Fibroblast of the aortic adventitia (primary cell): ENCODE measurements around the gene MTNR1B. TPM values are rescaled to one million over a fixed set of nuclear protein-coding genes. Genes with fewer than 3 reads are reported as not detected.

Experiments
- DNase-seq: peaks from one replicate; pipeline ENCODE4 v3.0.0-alpha.2; 2010; ENCODE audit warnings: low read depth
- H3K4me3 ChIP-seq: 2 replicates; pipeline ENCODE4 v1.5.1; 2011; ENCODE audit warnings: low read depth, mild to moderate bottlenecking, control low read depth, low read length, moderate library complexity
- total RNA-seq: library from RNA; depleted of rRNA; stranded (reverse); fragments of >200 nt; gene quantifications from 2 replicates; pipeline ENCODE4 v1.2.3, GENCODE V29; 2012; ENCODE audit warnings: low replicate concordance
- TF ChIP-seq, protein P1 (sequence below): IDR thresholded peaks from 2 replicates; pipeline ENCODE4 v1.5.1; 2011; ENCODE audit warnings: mild to moderate bottlenecking, low read length, control low read depth, inconsistent platforms; ENCODE audit not compliant: insufficient read depth

The MTNR1B gene
- total RNA-seq, 1 donor, result not detected

DNA sequence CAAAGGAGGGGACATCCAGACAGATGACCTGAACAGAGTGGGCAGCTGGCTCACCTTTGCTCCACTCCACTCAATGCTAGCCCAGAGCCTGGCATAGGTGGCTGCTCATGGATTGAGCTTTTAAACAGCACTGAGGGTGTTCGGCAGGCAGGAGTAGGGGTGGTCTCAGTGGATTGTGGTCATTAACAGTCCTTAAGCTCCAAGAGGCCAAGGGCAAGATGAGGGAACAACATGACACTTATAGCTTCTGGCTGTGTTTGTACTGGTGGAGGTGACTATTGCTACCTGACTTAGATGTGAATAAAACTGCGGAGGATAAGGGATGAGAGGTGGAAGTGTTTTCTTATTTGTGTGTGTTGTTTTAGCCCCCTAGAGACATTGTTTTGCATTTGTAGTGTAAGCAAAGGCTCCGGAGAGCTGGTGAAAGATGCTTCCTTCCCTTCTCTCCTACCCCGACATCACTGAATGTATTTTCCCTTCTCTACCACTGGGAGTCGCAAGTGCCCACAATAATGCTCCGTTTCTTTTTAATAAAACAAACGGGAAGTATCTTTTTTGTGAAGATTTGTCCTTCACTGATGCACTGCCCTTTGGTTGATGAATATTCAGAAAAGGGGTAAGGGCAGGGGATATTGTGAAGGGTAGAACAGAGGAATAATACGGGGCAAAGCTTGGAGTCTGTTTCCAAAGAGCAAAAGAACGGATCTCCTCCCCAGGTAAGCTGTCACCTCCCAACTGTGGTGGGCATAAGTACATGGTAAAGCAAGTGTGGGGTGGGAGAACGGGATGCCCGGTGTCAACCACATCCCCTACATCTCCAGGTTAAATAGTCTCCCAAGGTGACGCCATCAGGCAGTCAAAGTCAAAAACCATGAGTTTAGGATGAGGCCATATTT, 27.5 kb upstream of the MTNR1B start:
- H3K4me3 ChIP-seq, result no peak overlapping the region
- TF ChIP-seq, protein P1, sequence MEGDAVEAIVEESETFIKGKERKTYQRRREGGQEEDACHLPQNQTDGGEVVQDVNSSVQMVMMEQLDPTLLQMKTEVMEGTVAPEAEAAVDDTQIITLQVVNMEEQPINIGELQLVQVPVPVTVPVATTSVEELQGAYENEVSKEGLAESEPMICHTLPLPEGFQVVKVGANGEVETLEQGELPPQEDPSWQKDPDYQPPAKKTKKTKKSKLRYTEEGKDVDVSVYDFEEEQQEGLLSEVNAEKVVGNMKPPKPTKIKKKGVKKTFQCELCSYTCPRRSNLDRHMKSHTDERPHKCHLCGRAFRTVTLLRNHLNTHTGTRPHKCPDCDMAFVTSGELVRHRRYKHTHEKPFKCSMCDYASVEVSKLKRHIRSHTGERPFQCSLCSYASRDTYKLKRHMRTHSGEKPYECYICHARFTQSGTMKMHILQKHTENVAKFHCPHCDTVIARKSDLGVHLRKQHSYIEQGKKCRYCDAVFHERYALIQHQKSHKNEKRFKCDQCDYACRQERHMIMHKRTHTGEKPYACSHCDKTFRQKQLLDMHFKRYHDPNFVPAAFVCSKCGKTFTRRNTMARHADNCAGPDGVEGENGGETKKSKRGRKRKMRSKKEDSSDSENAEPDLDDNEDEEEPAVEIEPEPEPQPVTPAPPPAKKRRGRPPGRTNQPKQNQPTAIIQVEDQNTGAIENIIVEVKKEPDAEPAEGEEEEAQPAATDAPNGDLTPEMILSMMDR, result peak; percentile 72
- DNase-seq, result peak; percentile 61

DNA sequence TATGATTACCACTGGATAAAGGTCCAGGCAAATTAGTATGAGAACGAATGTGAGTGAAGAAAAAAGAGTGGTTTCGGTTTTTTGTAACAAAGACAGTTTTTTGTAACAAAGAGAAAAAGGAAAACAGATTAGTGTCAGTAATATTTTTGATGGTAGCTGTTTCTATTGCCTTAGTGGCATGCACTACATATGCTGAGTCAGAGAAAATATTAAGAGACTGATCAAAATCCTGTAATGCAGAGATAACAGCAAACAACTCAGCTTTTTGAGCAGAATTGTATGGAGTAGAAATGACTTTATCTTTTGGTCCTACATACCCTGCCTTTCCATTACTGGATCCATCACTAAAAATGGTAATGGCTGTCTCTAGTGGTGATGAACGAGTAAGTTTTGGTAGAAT, 22.7 kb upstream of the MTNR1B start:
- TF ChIP-seq, protein P1, result no peak
- H3K4me3 ChIP-seq, result no peak overlapping the region
- no peak for DNase-seq

DNA sequence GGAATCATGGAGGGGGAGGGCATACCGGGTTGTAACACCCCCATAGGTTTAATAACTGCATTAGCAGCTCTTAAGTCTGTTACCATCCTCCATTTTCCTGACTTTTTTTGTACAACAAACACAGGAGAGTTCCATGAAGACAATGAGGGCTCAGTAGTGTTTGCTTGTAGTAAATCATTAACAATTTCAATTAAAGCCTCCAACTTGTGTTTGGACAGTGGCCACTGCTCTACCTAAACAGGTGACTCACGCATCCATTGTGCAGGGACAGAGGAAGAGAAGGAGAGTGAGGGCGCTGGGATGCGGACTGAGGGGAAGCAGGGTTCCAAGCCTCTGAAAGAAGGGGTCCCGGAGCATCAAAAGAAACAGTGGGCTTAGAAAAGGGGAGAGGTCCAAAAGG, 21.3 kb upstream of the MTNR1B start:
- H3K4me3 ChIP-seq, result no peak overlapping the region
- no peak for DNase-seq
- TF ChIP-seq, protein P1, result no peak

DNA sequence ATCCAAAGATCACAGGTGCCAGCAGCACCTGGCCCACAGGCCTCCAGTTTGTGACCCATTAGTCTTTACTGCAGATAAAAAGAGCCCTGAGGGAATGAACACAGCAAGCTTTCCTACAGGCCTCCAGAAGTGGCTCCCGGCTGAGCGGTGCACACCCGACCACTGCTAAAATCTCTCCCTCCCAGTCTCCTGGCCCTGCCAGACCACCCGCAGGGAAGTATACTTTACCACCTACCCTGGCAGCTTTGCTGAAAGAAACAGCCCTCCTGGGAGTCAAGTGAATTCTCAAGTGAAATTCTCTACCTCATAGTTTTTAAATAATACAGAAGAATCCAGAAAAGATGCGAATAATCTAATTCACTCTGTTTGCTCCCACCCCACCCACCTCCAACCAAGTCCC, 15.4 kb upstream of the MTNR1B start:
- no peak for DNase-seq
- TF ChIP-seq, protein P1, result no peak
- H3K4me3 ChIP-seq, result no peak overlapping the region

DNA sequence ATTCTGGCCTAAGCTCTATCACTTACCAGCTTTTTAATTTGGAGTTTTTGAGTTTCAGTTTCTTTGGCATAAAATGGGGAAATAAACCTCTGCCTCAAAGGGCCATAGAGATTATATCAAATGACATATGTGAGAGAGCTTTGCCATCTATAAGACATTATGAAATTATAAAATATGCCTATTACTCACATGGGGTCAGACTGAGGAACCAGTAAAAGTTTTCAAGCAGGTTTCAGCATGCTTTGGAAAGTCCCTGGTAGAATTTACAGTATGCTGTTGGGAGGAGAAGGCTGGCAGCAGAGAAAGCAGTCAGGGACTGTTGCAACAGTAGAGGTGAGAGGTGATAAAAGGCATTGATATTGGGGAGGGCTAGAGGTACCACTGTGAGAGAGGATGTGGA, 13.6 kb upstream of the MTNR1B start:
- TF ChIP-seq, protein P1, result no peak
- no peak for DNase-seq
- H3K4me3 ChIP-seq, result no peak overlapping the region

DNA sequence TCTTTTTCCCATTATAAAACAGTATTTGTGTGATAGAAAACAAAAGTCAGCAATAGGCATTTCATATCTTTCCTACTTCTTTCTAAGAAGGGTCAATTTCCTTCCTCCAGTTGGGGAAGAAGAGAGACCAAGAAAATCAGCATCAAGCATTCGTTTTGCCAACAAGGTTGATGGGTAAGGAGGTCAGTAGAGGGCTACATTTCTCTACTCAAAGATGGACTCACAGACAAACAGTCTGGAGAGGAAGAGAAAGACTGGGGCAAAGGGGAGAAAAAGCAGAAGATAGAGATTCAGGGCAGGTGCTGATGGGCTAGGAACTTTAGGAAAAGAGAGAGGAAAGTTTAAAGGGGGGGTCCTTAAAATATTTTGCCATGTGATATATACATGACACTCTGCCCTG, 8.6 kb upstream of the MTNR1B start:
- DNase-seq, result peak; percentile 4
- TF ChIP-seq, protein P1, result no peak
- H3K4me3 ChIP-seq, result no peak overlapping the region
